ENCODE results near the gene OR5B17.

The OR5B17 gene

GRCh38 chr11:58330861-58331260 is 28.0 kb downstream of the OR5B17 start:
- no peak for ATAC-seq

GRCh38 chr11:58318532-58318931 is 40.3 kb downstream of the OR5B17 start:
- no peak for TF ChIP-seq OSR1 (CRISPR knock-in tag; IDR thresholded peaks at IDR 0.05)
- TF ChIP-seq RARB (CRISPR knock-in tag; IDR thresholded peaks at IDR 0.05) = no peak
- TF ChIP-seq BACH2 (CRISPR knock-in tag; IDR thresholded peaks at IDR 0.05; ENCODE audit: borderline replicate concordance) = no peak
- TF ChIP-seq TSHZ2 (CRISPR knock-in tag; IDR thresholded peaks at IDR 0.05) = no peak
- no peak for TF ChIP-seq ZFP30 (CRISPR knock-in tag; IDR thresholded peaks at IDR 0.05)
- no peak for TF ChIP-seq CSDC2 (CRISPR knock-in tag; IDR thresholded peaks at IDR 0.05)
- TF ChIP-seq POU6F1 (CRISPR knock-in tag; IDR thresholded peaks at IDR 0.05; ENCODE audit: borderline replicate concordance, low read depth) = no peak
- TF ChIP-seq TCF4 (CRISPR knock-in tag; IDR thresholded peaks at IDR 0.05; ENCODE audit: borderline replicate concordance) = no peak
- no peak for TF ChIP-seq CREB5 (CRISPR knock-in tag; IDR thresholded peaks at IDR 0.05; ENCODE audit: low read depth)
- peak; percentile 85 for ATAC-seq

More at GRCh38 chr11:58330861-58331260, 28.0 kb downstream of the OR5B17 start:
- TF ChIP-seq RARB (CRISPR knock-in tag; IDR thresholded peaks at IDR 0.05) = no peak
- TF ChIP-seq ISL1 (CRISPR knock-in tag; IDR thresholded peaks at IDR 0.05) = no peak
- no peak for TF ChIP-seq CSDC2 (CRISPR knock-in tag; IDR thresholded peaks at IDR 0.05)
- no peak for TF ChIP-seq ZNF8 (CRISPR knock-in tag; IDR thresholded peaks at IDR 0.05)
- TF ChIP-seq SNAI2 (CRISPR knock-in tag; IDR thresholded peaks at IDR 0.05) = no peak
- TF ChIP-seq ESRRG (CRISPR knock-in tag; IDR thresholded peaks at IDR 0.05) = no peak
- no peak for TF ChIP-seq ZFP30 (CRISPR knock-in tag; IDR thresholded peaks at IDR 0.05)
- TF ChIP-seq TSHZ2 (CRISPR knock-in tag; IDR thresholded peaks at IDR 0.05) = no peak
- TF ChIP-seq ZNF565 (CRISPR knock-in tag; conservative IDR thresholded peaks at IDR 0.05; ENCODE audit: low read depth) = no peak
- TF ChIP-seq BACH2 (CRISPR knock-in tag; IDR thresholded peaks at IDR 0.05; ENCODE audit: borderline replicate concordance) = no peak
- TF ChIP-seq ZNF70 (CRISPR knock-in tag; IDR thresholded peaks at IDR 0.05) = no peak

- no peak for TF ChIP-seq GLIS3 (CRISPR knock-in tag; IDR thresholded peaks at IDR 0.05)
- no peak for TF ChIP-seq CSDC2 (CRISPR knock-in tag; IDR thresholded peaks at IDR 0.05)
- TF ChIP-seq ZC3H10 (CRISPR knock-in tag; IDR thresholded peaks at IDR 0.05) = no peak
- TF ChIP-seq TSHZ2 (CRISPR knock-in tag; IDR thresholded peaks at IDR 0.05) = no peak
- TF ChIP-seq TOX (CRISPR knock-in tag; IDR thresholded peaks at IDR 0.05; ENCODE audit: borderline replicate concordance) = no peak
- TF ChIP-seq ISL1 (CRISPR knock-in tag; IDR thresholded peaks at IDR 0.05) = no peak
- TF ChIP-seq TCF4 (CRISPR knock-in tag; IDR thresholded peaks at IDR 0.05; ENCODE audit: borderline replicate concordance) = no peak
- no peak for TF ChIP-seq ZFP30 (CRISPR knock-in tag; IDR thresholded peaks at IDR 0.05)
- no peak for TF ChIP-seq RARB (CRISPR knock-in tag; IDR thresholded peaks at IDR 0.05)
- no peak for TF ChIP-seq POU6F1 (CRISPR knock-in tag; IDR thresholded peaks at IDR 0.05; ENCODE audit: borderline replicate concordance, low read depth)
- TF ChIP-seq ZNF70 (CRISPR knock-in tag; IDR thresholded peaks at IDR 0.05) = no peak
- no peak for TF ChIP-seq SNAI2 (CRISPR knock-in tag; IDR thresholded peaks at IDR 0.05)
- no peak for TF ChIP-seq OSR1 (CRISPR knock-in tag; IDR thresholded peaks at IDR 0.05)
- no peak for TF ChIP-seq ZFP3 (CRISPR knock-in tag; IDR thresholded peaks at IDR 0.05)
- no peak for TF ChIP-seq PPARA (CRISPR knock-in tag; IDR thresholded peaks at IDR 0.05; ENCODE audit: borderline replicate concordance)
- no peak for TF ChIP-seq ZNF565 (CRISPR knock-in tag; conservative IDR thresholded peaks at IDR 0.05; ENCODE audit: low read depth)
- TF ChIP-seq CSRNP3 (CRISPR knock-in tag; IDR thresholded peaks at IDR 0.05) = no peak
- peak; percentile 70 for ATAC-seq
Observed at GRCh38 chr11:58316142-58316541, 42.7 kb downstream of the OR5B17 start.

Data from SK-N-SH treated with all-trans-retinoic acid at 6 μM for 48 hours (cell line).